Measurements from ENCODE around the gene HMOX1. TPM values are rescaled to one million over a fixed set of nuclear protein-coding genes. Genes with fewer than 3 reads are reported as not detected.

The HMOX1 gene
- total and polyA plus RNA-seq, 2 of the 8 experiments (the other 6 are each of a cell fraction or from before 2014, with no cell fraction given), result 25.0 to 41.6 TPM

DNA sequence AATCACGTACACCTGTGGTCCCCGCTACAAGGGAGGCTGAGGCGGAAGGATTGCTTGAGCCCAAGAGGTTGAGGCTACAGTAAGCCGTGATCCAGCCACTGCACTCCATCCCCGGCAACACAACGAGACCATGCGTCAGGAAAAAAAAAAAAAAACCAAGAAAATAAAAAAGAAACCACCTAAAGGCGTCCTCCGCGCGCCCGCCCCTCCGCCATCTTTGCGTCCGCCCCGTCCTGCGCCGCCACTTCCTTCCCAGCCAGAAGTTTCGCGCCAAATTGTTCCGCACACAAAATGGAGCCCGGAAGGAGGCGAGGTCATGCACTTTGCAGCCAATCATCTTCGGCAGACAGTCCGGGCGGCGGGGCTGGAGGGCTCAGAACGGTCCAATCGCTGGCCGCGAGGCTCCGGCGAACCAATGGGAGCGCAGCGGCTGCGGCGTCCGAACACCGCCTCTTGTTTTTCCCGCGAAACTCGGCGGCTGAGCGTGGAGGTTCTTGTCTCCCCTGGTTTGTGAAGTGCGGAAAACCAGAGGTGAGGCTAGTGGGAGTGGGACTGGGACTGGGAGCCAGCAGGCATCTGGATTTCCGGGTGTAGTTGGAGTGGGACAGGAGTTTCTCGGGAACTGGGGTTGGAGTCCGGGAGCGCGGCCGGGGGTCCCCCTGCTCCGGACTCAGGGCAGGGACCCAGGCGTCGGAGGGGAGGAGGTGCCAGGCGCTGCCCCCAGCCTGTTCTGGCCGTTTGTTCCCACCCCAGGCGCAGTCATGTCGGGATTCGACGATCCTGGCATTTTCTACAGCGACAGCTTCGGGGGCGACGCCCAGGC lies 19.0 kb downstream of the HMOX1 start, which contains the start of gene MCM5 (continued):
- TF ChIP-seq SAP30 (IDR thresholded peaks at IDR 0.05; ENCODE audit: insufficient read depth, insufficient replicate concordance, low read length), result no peak
- peak; percentile 35 for TF ChIP-seq ASH2L (IDR thresholded peaks at IDR 0.05; ENCODE audit: low read length)
- no peak for TF ChIP-seq BACH1 (IDR thresholded peaks at IDR 0.05; ENCODE audit: low read length)
- TF ChIP-seq, protein P1, sequence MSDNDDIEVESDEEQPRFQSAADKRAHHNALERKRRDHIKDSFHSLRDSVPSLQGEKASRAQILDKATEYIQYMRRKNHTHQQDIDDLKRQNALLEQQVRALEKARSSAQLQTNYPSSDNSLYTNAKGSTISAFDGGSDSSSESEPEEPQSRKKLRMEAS (IDR thresholded peaks at IDR 0.05), result peak; percentile 74
- peak; percentile 95 for TF ChIP-seq TAF1 (IDR thresholded peaks at IDR 0.05; ENCODE audit: low read depth, low read length)
- TF ChIP-seq POLR2AphosphoS5 (IDR thresholded peaks at IDR 0.05; ENCODE audit: low read depth, low read length), result peak; percentile 87
- TF ChIP-seq HDAC6 (IDR thresholded peaks at IDR 0.05; ENCODE audit: low read depth, low read length), result no peak
- no peak for TF ChIP-seq POU5F1 (IDR thresholded peaks at IDR 0.05; ENCODE audit: low read depth, low read length)
- TF ChIP-seq SP2 (IDR thresholded peaks at IDR 0.05; ENCODE audit: low read length), result peak; percentile 42; the same call in 1 of the 2 replicates
- peak; percentile 99 for TF ChIP-seq YY1 (IDR thresholded peaks at IDR 0.05; ENCODE audit: low read depth, low read length)
- TF ChIP-seq CBX8 (IDR thresholded peaks at IDR 0.05; ENCODE audit: borderline replicate concordance, low read depth, low read length), result no peak
- TF ChIP-seq CEBPB (IDR thresholded peaks at IDR 0.05; ENCODE audit: low read depth, low read length), result no peak
- no peak for TF ChIP-seq NRF1 (IDR thresholded peaks at IDR 0.05; ENCODE audit: low read depth, low read length)
- TF ChIP-seq EZH2 (IDR thresholded peaks at IDR 0.05; ENCODE audit: low read depth, low read length, severe bottlenecking), result no peak
- peak in 1 of 2 experiments; percentile 66; a peak in 1 of 4 replicates for TF ChIP-seq HDAC2 (IDR thresholded peaks at IDR 0.05; ENCODE audit: borderline replicate concordance in 1 of 2, low read depth in 2 of 2, low read length in 2 of 2)
- no peak for TF ChIP-seq RAD21 (IDR thresholded peaks at IDR 0.05 in 1 of 2, conservative IDR thresholded peaks at IDR 0.05 in 1 of 2; ENCODE audit: low read depth in 2 of 2, low read length in 2 of 2)
- peak; percentile 83 for TF ChIP-seq CHD1 (IDR thresholded peaks at IDR 0.05; ENCODE audit: low read depth, low read length)
- no peak for TF ChIP-seq SIRT6 (IDR thresholded peaks at IDR 0.05; ENCODE audit: low read length)
- no peak for TF ChIP-seq BRCA1 (IDR thresholded peaks at IDR 0.05; ENCODE audit: low read depth, low read length)
- no peak for TF ChIP-seq RBBP5 (IDR thresholded peaks at IDR 0.05; ENCODE audit: borderline replicate concordance, low read depth, low read length)
- TF ChIP-seq FOSL1 (IDR thresholded peaks at IDR 0.05; ENCODE audit: insufficient read depth, low read depth, low read length), result no peak
- TF ChIP-seq MAFK (IDR thresholded peaks at IDR 0.05; ENCODE audit: low read depth, low read length), result no peak
- TF ChIP-seq RXRA (IDR thresholded peaks at IDR 0.05; ENCODE audit: insufficient read depth, low read depth, low read length), result no peak
- TF ChIP-seq, protein P2, sequence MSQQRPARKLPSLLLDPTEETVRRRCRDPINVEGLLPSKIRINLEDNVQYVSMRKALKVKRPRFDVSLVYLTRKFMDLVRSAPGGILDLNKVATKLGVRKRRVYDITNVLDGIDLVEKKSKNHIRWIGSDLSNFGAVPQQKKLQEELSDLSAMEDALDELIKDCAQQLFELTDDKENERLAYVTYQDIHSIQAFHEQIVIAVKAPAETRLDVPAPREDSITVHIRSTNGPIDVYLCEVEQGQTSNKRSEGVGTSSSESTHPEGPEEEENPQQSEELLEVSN (IDR thresholded peaks at IDR 0.05), result peak; percentile 89
